ENCODE measurements around the gene SERPINE2. TPM values are rescaled to one million over a fixed set of nuclear protein-coding genes. Genes with fewer than 3 reads are reported as not detected.
A peak's percentile ranks its signal among the peaks of the same experiment; 100 is the strongest.

The SERPINE2 gene, protein sequence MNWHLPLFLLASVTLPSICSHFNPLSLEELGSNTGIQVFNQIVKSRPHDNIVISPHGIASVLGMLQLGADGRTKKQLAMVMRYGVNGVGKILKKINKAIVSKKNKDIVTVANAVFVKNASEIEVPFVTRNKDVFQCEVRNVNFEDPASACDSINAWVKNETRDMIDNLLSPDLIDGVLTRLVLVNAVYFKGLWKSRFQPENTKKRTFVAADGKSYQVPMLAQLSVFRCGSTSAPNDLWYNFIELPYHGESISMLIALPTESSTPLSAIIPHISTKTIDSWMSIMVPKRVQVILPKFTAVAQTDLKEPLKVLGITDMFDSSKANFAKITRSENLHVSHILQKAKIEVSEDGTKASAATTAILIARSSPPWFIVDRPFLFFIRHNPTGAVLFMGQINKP
- 10 to 100 TPM in 2 of 3 donors, 1 to 10 TPM in 1; 1.8 to 44.6 (median 11.9) TPM for total RNA-seq

DNA sequence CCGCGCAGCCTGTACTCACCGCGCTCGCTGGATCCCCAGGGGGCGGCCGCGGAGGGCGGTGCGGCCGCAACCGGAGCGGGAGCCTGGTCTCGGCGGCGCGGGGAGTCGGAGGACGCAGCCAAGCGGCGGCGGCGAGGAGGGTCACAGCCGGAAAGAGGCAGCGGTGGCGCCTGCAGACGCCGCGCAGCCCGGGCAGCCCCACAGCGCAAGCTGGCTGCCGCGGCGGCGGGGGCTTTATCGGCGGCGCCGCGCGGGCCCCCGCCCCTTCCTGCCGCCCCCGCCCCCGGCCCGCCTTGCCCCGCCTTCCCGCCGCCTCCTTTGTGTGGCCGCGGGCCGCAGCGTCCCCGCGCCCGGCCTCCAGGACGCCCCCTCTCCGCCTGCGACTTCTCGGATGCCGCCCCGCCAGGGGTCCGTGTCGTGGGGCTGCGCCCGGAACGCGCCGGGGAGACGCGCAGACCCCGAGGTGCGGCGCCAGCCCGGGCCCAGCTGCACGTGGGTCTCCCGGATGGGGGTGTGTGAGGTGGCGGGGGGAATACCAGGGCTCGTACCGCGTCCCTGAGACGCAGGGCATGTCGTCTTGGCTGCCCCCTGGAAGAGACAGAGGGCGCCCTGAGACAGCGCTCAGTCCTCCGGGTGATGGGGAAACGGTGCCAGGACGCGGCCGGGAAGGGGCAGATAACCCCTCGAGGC lies at the start of gene SERPINE2:
TSS of gene SERPINE2 (minus strand) at position 207 of the 690 bp plus-strand sequence. CDS start 37,386 bp downstream, outside the sequence.
- Histone ChIP-seq H3K4me1 (peaks cover 0 to 5% of the 10 kb centered on the region in 2 donors), H3K4me3 (peak within 1 kb of the TSS; percentile 50 to 88 (median 64)), H3K27me3 (no peaks in the 10 kb centered on the region), H3K9me3 (no peaks in the 10 kb centered on the region), H3K36me3 (no peaks in the 10 kb centered on the region), H3K27ac (peak within 1 kb of the TSS in 1 of 2 donors; percentile 67)
- intact Hi-C loops (cut with DNase I; ENCODE audit: low total_unique reads), result no loop called here
- no peak for DNase-seq (ENCODE audit: low spot score in 2 of 2)
- TF ChIP-seq, protein P1, sequence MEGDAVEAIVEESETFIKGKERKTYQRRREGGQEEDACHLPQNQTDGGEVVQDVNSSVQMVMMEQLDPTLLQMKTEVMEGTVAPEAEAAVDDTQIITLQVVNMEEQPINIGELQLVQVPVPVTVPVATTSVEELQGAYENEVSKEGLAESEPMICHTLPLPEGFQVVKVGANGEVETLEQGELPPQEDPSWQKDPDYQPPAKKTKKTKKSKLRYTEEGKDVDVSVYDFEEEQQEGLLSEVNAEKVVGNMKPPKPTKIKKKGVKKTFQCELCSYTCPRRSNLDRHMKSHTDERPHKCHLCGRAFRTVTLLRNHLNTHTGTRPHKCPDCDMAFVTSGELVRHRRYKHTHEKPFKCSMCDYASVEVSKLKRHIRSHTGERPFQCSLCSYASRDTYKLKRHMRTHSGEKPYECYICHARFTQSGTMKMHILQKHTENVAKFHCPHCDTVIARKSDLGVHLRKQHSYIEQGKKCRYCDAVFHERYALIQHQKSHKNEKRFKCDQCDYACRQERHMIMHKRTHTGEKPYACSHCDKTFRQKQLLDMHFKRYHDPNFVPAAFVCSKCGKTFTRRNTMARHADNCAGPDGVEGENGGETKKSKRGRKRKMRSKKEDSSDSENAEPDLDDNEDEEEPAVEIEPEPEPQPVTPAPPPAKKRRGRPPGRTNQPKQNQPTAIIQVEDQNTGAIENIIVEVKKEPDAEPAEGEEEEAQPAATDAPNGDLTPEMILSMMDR (IDR thresholded peaks at IDR 0.05), result no peak
- TF ChIP-seq POLR2A (IDR thresholded peaks at IDR 0.05), result no peak
- no peak for TF ChIP-seq POLR2AphosphoS5 (IDR thresholded peaks at IDR 0.05)

DNA sequence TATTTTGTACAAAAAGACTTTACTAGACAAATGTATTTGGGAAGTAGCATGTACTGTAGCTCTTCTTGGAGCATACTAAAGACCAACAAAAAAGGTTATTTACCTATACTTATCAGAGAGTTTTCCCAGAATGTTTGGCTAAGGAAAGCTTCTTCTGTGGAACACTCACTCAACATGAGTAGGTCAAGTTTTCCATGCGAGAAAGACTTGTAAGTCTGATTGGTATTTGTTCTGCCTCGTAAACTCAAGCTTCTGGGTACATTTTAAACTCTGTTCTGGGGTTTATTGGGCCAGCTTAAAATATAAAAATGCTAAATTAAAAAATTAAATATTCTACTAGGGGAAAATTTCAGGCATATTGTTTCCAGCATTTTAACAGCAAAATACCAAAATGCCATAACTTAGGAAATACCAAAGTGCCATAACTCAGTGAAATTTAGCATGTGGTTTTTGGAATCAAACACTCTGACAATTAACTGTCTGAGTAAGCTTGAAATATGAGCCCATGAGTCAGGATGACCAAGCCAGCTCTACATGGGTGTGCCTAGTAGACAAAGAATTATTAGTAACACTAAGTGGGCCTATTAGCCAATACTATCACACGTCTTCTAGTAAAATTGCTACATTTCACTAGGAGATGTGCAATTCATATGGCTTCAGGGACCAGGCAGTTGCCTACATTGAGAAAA lies 47.3 kb upstream of the SERPINE2 start:
- H3K4me3 ChIP-seq, result no peak overlapping the region
- H3K36me3 ChIP-seq, result no peaks in the 10 kb centered on the region
- TF ChIP-seq POLR2A (IDR thresholded peaks at IDR 0.05), result no peak
- TF ChIP-seq, protein P1 (IDR thresholded peaks at IDR 0.05), result no peak
- TF ChIP-seq POLR2AphosphoS5 (IDR thresholded peaks at IDR 0.05), result no peak
- H3K27me3 ChIP-seq, result no peaks in the 10 kb centered on the region
- no peaks in the 10 kb centered on the region for H3K9me3 ChIP-seq
- H3K4me1 ChIP-seq, result no peaks in the 10 kb centered on the region
- H3K27ac ChIP-seq, result no peak overlapping the region
- intact Hi-C loops (cut with DNase I; ENCODE audit: low total_unique reads), result no loop called here
- no peak for DNase-seq (ENCODE audit: low spot score in 2 of 2)

DNA sequence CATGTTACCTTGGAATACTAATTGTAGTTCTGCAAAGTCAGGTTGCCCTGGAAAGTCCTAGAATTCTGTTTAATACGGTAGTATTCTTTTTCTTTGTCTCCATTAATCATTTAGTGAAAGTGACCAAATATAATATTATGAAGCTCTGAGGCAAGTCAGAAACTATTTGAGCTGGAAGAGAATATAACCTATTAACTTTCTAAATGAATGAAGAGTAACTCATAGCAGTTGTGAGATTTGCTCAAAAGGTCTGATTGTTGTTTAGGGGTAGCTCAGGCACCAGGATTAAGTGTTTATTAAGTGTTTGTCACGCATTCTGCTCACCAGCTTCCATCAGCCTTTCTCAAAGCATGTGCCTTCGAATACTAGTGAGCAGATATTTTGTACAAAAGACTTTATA lies 46.7 kb upstream of the SERPINE2 start:
- H3K4me3 ChIP-seq, result no peak overlapping the region
- no peaks in the 10 kb centered on the region for H3K27me3 ChIP-seq
- no peaks in the 10 kb centered on the region for H3K9me3 ChIP-seq
- intact Hi-C loops (cut with DNase I; ENCODE audit: low total_unique reads), result no loop called here
- H3K4me1 ChIP-seq, result no peaks in the 10 kb centered on the region
- no peak for DNase-seq (ENCODE audit: low spot score in 2 of 2)
- H3K36me3 ChIP-seq, result no peaks in the 10 kb centered on the region
- TF ChIP-seq POLR2AphosphoS5 (IDR thresholded peaks at IDR 0.05) (no peak), POLR2A (IDR thresholded peaks at IDR 0.05) (no peak)
- TF ChIP-seq, protein P1 (IDR thresholded peaks at IDR 0.05), result no peak
- no peak overlapping the region for H3K27ac ChIP-seq

DNA sequence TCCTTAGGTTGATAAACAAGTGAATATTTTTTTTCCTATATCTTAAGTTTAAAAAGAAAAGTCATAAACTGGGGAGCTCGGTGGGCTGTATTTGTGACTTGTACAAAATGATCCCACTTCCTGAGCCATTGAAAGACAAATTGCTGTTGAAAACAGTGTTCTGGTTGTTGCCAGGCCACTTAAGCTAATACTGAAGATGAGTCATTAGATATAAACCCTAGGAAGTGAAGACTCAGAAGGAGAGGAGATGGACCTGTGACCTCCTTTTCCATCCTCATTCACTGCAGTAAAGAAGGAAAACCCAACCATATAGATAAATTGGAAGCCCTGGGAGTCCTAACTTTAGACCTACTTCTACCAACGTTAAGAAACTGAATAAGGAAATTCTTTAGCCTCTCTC lies 46.2 kb upstream of the SERPINE2 start:
- TF ChIP-seq, protein P1 (IDR thresholded peaks at IDR 0.05), result no peak
- TF ChIP-seq POLR2A (IDR thresholded peaks at IDR 0.05) (no peak), POLR2AphosphoS5 (IDR thresholded peaks at IDR 0.05) (no peak)
- DNase-seq (ENCODE audit: low spot score in 2 of 2), result no peak
- no peaks in the 10 kb centered on the region for H3K36me3 ChIP-seq
- no peak overlapping the region for H3K4me3 ChIP-seq
- H3K27me3 ChIP-seq, result no peaks in the 10 kb centered on the region
- no peak overlapping the region for H3K27ac ChIP-seq
- H3K4me1 ChIP-seq, result no peaks in the 10 kb centered on the region
- intact Hi-C loops (cut with DNase I; ENCODE audit: low total_unique reads), result no loop called here
- H3K9me3 ChIP-seq, result no peaks in the 10 kb centered on the region

Data from breast epithelium (tissue), 4 donors.